H1 (cell line): Measurements from ENCODE around the gene BEX3.

ENCODE experiments used
- CHD2 ChIP-seq: IDR thresholded peaks from 2 replicates; pipeline ENCODE4 v1.6.1; 2012; ENCODE audit warnings: low read length, improper control_type of control experiment
- EGR1 ChIP-seq: IDR thresholded peaks from 2 replicates; pipeline ENCODE4 v1.6.1; 2011; ENCODE audit warnings: low read depth, low read length, borderline replicate concordance
- POLR2A ChIP-seq, 2 experiments: IDR thresholded peaks; 1 replicate in 1 of 2; 2 replicates in 1 of 2; pipeline ENCODE4 v1.6.1; 2011; ENCODE audit warnings: low read depth in 2 of 2, low read length in 2 of 2, mild to moderate bottlenecking in 2 of 2; ENCODE audit errors: control extremely low read depth in 1 of 2

GRCh38 chrX:103406256-103406655 is 29.9 kb downstream of the BEX3 start:
- TF ChIP-seq POLR2A (IDR thresholded peaks at IDR 0.05; ENCODE audit: control extremely low read depth in 1 of 2, low read depth in 2 of 2, low read length in 2 of 2) (no peak), EGR1 (no peak), CHD2 (no peak)
